Stomach smooth muscle (tissue), 2 donors: ENCODE data around the gene OR8S1.
"Not testable (repeated sequence)": the region's sequence is repeated elsewhere in the genome, so short reads cannot be mapped to it uniquely, and the experiment has no call there.

Experiments used
- H3K27ac ChIP-seq: one replicate; pipeline ENCODE4 v1.7.0; 2013; ENCODE audit warnings: mild to moderate bottlenecking, low read length, inconsistent platforms
- H3K27me3 ChIP-seq, 2 donors: one replicate each; pipeline ENCODE4 v1.7.0; 2013; ENCODE audit warnings: low read length in 2 of 2; ENCODE audit not compliant: insufficient read depth in 2 of 2, control insufficient read depth in 1 of 2
- H3K36me3 ChIP-seq, 2 donors: one replicate each; pipeline ENCODE4 v1.7.0; 2013; ENCODE audit warnings: low read length in 2 of 2; ENCODE audit not compliant: control insufficient read depth in 2 of 2, insufficient read depth in 2 of 2
- H3K4me1 ChIP-seq: one replicate; pipeline ENCODE4 v1.7.0; 2013; ENCODE audit warnings: low read length; ENCODE audit not compliant: control insufficient read depth, insufficient read depth
- H3K4me3 ChIP-seq, 2 donors: one replicate each; pipeline ENCODE4 v1.7.0; 2013; ENCODE audit warnings: low read length in 2 of 2
- H3K9ac ChIP-seq, 2 donors: one replicate each; pipeline ENCODE4 v1.7.0; 2013; ENCODE audit warnings: low read length in 2 of 2, mild to moderate bottlenecking in 1 of 2
- H3K9me3 ChIP-seq, 2 donors: one replicate each; pipeline ENCODE4 v1.7.0; 2013; ENCODE audit warnings: low read length in 2 of 2; ENCODE audit not compliant: control insufficient read depth in 2 of 2
- donor health status: healthy.
- donor health status: Pancreatic carcinoma.

The OR8S1 gene

GRCh38 chr12:48512855-48513254, 12.6 kb upstream of the OR8S1 start:
- H3K4me1 ChIP-seq = no peaks in the 10 kb centered on the region
- no peak overlapping the region for H3K9ac ChIP-seq
- no peaks in the 10 kb centered on the region for H3K27me3 ChIP-seq
- no peaks in the 10 kb centered on the region for H3K36me3 ChIP-seq
- H3K27ac ChIP-seq = no peak overlapping the region
- no peaks in the 10 kb centered on the region for H3K9me3 ChIP-seq
- no peak overlapping the region for H3K4me3 ChIP-seq

DNA sequence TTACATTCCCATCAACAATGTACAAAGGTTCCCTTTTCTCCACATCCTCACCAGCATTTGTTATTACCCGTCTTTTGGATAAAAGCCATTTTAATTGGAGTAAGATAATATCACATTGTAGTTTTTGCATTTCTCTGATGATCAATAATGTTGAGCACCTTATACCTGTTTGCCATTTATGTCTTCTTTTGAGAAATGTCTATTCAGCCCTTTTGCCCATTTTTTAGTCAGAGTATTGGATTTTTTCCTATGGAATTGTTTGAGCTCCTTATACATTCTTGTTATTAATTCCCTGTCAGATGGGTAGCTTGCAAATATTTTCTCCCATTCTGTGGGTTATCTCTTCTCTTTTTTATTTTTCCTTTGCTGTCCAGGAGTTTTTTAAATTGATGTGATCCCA, 10.7 kb upstream of the OR8S1 start:
- no peak overlapping the region for H3K9ac ChIP-seq
- no peak overlapping the region for H3K27ac ChIP-seq
- no peak overlapping the region for H3K4me3 ChIP-seq
- H3K27me3 ChIP-seq = no peaks in the 10 kb centered on the region
- no peaks in the 10 kb centered on the region for H3K4me1 ChIP-seq
- no peaks in the 10 kb centered on the region for H3K36me3 ChIP-seq
- no peaks in the 10 kb centered on the region for H3K9me3 ChIP-seq

DNA sequence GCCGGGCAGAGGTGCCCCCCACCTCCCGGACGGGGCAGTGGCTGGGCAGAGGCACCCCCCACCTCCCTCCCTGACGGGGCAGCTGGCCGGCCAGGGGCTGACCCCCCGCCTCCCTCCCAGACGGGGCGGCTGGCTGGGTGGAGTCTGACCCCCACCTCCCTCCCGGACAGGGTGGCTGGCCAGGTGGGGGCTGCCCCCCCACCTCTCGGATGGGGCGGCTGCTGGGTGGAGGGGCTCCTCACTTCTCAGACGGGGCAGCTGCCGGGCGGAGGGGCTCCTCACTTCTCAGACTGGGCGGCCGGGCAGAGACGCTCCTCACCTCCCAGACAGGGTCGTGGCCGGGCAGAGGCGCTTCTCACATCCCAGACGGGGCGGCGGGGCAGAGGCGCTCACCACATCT, 5.1 kb upstream of the OR8S1 start:
- H3K36me3 ChIP-seq, H3K4me1 ChIP-seq, H3K4me3 ChIP-seq, H3K9ac ChIP-seq, H3K27ac ChIP-seq, H3K27me3 ChIP-seq, H3K9me3 ChIP-seq: not testable (repeated sequence)

DNA sequence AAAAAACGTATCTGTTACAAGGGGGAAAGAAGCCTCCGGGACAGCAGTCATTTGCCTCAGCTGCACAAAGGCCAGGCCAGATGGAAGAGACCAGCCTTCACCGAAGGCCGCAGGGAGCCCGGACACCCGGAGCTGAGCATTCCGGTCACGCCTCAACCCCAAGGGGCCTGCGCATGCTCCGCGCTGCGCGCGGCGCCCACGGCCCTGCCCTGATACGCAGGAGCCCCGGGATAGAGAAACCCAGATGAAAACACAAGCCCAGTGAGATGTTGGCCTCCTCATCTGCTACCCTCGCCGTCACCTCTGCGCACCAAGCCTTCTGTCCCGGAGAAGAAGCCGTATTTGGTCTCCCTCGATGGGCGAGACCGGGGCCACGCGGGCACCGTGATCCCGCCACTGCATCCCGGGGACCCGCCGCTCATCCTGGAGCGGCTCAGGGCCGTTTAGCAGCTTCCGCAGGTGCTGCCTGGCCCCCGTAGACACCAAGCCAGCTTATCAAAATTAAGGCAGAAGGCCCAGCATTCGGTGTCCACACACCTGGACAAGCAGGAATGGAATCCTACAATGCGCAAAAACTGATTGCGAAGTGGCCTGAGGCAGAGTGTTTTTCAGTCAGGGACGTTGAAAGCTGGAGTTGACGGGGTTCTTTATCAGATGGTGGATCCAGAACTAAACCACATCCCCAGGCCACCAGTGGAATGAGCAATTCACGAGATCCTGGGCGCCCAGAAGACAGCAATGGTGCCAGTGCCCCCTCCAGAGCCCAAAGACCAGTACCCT, 2.6 kb downstream of the OR8S1 start:
- no peak overlapping the region for H3K27ac ChIP-seq
- no peaks in the 10 kb centered on the region for H3K9me3 ChIP-seq
- no peak overlapping the region for H3K9ac ChIP-seq
- H3K36me3 ChIP-seq = no peaks in the 10 kb centered on the region
- no peak overlapping the region for H3K4me3 ChIP-seq
- H3K4me1 ChIP-seq = no peaks in the 10 kb centered on the region
- H3K27me3 ChIP-seq = no peaks in the 10 kb centered on the region

DNA sequence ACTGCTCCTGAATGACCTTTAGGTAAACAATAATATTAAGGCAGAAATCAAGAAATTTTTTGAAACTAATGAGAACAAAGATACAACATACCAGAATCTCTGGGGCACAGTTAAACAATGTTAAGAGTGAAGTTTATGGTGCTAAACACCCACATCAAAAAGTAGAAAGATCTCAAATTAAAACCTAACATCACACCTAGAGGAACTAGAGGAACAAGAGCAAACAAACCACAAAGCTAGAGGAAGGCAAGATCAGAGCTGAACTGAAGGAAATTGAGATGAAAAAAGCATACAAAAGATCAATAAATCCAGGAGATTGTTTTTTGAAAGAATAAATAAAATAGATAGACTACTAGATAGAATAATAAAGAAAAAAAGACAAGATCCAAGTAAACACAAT, 7.2 kb downstream of the OR8S1 start:
- Histone ChIP-seq H3K4me3 (no peak overlapping the region), H3K4me1 (no peaks in the 10 kb centered on the region), H3K36me3 (no peaks in the 10 kb centered on the region), H3K27me3 (no peaks in the 10 kb centered on the region), H3K9ac (no peak overlapping the region), H3K27ac (no peak overlapping the region), H3K9me3 (no peaks in the 10 kb centered on the region)

DNA sequence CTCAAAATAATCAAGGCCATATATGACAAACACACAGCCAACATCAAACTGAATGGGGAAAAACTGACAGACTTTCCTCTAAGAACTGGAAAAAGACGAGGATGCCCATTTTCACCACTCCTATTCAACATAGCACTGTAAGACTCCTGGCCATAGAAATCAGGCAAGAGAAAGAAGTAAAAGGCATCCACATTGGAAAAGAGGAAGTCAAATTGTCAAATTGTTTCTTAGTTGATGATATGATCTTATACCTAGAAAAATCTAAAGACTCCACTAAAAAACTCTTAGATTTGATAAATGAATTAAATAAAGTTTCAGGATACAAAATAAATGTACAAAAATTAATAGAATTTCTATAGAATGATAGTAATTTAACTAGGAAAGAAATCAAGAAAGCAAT, 11.2 kb downstream of the OR8S1 start:
- no peaks in the 10 kb centered on the region for H3K36me3 ChIP-seq
- H3K9me3 ChIP-seq = no peaks in the 10 kb centered on the region
- H3K4me3 ChIP-seq = no peak overlapping the region
- no peaks in the 10 kb centered on the region for H3K4me1 ChIP-seq
- no peak overlapping the region for H3K9ac ChIP-seq
- no peak overlapping the region for H3K27ac ChIP-seq
- no peaks in the 10 kb centered on the region for H3K27me3 ChIP-seq

- H3K36me3 ChIP-seq = no peaks in the 10 kb centered on the region
- no peaks in the 10 kb centered on the region for H3K9me3 ChIP-seq
- H3K27ac ChIP-seq = no peak overlapping the region
- no peak overlapping the region for H3K4me3 ChIP-seq
- no peak overlapping the region for H3K9ac ChIP-seq
- peaks cover 0 to 3% of the 10 kb centered on the region in 2 donors for H3K27me3 ChIP-seq
- H3K4me1 ChIP-seq = no peaks in the 10 kb centered on the region
Observed at GRCh38 chr12:48542300-48542928, 17.0 kb downstream of the OR8S1 start.

DNA sequence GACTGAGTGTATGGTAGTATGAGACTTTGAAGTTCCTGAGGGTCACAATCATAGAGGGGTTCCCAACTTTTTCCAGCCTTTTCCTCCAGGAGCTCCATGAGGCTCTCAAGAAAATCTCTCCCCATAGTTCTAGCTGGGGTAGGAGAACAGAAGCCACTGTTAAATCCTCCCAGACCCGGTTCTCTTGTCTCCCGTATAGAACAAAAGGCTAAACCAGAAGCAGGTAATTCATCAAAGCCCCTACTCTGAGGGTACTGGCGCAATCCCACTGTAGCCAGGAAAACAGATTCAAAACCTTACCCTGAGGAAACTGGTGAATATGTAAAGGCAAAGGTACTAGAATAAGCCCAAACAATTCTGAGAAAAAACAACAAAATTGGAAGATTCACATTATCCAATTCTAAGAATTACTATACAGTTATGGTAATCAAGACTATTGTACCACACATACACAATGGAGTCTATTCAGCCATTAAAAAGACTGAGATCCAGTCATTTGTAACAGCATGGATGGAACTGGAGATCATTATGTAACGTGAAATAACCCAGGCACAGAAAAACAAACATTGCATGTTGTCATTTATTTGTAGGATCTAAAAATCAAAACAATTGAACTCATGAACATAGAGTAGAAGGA, 20.5 kb downstream of the OR8S1 start:
- Histone ChIP-seq H3K36me3 (no peaks in the 10 kb centered on the region), H3K9ac (no peak overlapping the region), H3K4me3 (no peak overlapping the region), H3K4me1 (no peaks in the 10 kb centered on the region), H3K27ac (no peak overlapping the region), H3K9me3 (no peaks in the 10 kb centered on the region), H3K27me3 (peaks cover 0 to 3% of the 10 kb centered on the region in 2 donors)

GRCh38 chr12:48547012-48547411, 21.6 kb downstream of the OR8S1 start:
- H3K4me3 ChIP-seq, H3K9me3 ChIP-seq, H3K9ac ChIP-seq, H3K36me3 ChIP-seq, H3K27ac ChIP-seq, H3K27me3 ChIP-seq, H3K4me1 ChIP-seq: not testable (repeated sequence)

DNA sequence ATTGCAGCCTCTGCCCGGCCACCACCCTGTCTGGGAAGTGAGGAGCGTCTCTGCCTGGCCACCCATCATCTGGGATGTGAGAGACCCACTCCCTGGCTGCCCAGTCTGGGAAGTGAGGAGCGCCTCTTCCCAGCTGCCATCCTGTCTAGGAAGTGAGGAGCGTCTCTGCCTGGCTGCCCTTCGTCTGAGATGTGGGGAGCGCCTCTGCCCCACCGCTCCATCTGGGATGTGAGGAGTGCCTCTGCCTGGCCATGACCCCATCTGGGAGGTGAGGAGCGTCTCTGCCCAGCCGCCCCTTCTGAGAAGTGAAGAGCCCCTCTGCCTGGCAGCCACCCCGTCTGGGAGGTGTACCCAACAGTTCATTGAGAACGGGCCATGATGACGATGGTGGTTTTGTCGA, 26.2 kb downstream of the OR8S1 start:
- not testable (repeated sequence) for H3K9ac ChIP-seq, H3K4me3 ChIP-seq, H3K4me1 ChIP-seq, H3K9me3 ChIP-seq, H3K36me3 ChIP-seq, H3K27me3 ChIP-seq, H3K27ac ChIP-seq
